NCI-H2227 treated with DMSO at 0.1 percent for 48 hours (cell line): ENCODE measurements around the gene USP31.
A peak's percentile ranks its signal among the peaks of the same experiment; 100 is the strongest.
"Not testable (repeated sequence)": the region's sequence is repeated elsewhere in the genome, so short reads cannot be mapped to it uniquely, and the experiment has no call there.

Source experiments
- DNase-seq: peaks from one replicate; lab custom pipeline; 2025; lab: John Stamatoyannopoulos, UW

USP31 gene

DNA sequence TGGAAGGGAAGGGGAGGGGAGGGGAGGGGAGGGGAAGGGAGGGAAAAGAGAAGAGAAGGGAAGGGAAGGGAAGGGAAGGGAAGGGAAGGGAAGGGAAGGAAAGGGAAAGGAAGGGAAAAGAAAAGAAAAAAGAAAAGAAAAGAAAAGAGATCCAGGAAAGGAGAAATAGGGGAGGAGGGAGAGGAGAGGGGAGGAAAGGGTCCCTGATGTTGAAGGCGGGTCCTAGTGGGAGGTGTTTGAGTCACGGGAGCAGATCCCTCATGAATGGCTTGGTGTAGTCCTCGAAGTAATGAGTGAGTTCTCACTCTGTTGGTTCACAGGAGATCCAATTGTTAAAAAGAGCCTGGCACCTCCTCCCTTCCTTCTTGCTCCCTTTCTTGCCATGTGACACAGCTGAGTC lies 6.9 kb upstream of the USP31 start:
- DNase-seq = no peak

DNA sequence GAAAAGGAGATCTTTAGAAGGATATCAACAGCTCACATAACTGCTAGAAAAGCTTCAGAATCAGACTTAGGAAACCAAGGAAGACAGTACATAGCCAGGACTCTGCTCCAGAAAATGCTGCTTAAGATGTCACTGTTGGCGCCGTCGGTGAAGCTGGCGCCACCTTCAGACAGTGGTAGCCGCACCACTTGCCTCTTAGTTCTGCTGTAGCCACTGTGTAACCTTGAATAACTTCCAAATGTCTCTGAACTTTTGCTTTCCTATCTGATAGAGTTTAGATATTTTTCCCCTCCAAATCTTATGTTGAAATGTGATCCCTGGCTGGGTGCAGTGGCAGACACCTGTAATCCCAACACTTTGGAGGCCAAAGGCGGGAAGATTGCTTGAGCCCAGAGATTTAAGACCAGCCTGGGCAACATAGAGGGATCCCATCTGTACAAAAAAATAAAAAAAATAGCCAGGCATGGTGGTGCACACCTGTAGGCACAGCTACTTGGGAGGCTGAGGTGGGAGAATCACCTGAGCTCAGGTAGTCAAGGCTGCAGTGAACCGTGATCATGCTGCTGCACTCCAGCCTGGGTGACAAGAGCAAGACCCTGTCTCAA lies 6.3 kb upstream of the USP31 start:
- no peak for DNase-seq

DNA sequence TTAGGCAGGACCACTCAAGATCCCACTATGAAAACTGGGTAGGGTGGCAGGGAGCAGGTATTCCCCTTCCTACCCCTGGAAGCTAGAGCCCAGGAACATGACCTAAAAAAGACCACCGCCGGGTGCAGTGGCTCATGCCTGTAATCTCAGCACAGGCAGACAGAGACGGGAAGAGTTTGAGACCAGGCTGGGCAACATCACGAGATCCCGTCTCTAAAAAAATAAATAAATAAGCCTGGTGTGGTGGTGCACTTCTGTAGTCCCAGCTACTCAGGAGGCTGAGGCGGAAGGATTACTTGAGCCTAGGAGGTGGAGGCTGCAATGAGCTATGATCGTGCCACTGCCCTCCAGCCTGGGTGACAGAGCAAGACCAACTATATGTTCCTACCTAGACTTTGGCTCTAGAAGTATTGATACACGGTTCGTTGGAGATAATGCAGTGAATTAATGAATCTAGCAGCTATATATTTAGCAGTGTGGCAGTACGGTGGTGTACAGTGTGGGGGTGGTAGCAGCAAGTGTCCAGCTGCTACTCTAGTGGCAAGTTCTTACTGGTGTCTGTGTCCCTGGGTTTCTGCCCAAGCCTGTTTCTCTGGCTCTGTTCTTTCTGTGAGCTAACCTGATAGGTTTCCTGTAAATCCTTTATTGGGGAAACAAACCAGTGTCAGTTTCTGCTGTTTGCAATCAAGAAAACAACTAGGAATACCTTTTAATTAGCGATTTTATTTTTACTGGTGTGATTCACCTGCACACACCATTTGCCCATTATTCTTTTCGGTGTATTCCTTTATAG lies 3.3 kb upstream of the USP31 start:
- DNase-seq = no peak

DNA sequence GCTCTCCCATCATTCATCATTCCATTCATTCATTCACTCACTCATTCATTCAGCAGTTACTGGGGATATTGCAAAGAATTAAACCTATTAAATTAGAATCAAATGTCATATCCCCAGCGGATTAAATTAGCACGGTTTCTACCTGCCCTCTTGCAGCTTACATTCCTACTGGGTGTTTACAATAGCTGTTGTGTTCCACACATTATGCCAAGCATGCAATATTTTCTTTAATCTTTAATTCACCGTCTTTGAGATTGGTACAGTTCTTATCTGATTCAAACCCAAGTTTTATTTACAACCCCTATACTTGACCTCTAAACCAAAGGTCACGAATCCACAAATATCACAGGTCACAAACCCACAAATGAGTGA lies 727 bp upstream of the USP31 start:
- no peak for DNase-seq

DNA sequence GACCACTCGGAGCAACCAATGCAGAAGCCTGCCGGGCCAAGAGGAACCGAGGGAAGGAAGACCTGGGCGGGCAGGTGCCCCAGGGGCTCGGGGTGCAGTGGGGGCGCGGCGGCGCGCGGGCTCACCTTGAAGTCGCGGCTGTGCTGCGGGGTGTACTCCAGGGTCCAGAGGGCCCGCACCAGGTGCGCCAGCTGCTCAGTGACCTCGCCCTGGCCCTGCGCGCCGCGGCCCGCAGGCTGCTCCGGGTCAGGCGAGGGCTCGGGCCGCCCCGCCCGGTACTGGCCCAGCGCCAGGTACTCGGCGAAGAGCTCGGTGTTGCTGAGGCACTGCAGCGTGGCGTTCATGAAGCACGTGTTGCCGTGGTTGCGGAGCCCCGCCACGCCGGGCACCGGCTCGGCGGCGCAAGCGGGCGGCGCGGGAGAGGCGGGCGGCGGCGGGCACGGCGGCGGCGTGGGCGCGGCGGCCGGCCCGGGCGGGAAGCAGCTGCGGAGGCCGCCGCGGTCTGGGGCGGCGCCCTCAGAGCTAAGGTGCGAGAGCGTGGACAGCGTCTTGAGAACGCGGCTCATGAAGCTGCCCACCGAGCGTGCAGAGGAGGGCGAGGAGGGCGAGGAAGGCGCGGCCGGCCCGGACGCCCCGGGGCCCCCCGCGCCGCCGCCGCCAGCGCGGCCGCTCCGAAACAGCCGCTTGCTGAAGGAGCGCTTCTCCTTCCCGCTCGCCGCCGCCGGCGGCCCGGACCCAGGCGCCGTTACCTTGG lies 562 bp downstream of the USP31 start:
- DNase-seq = peak; percentile 57

DNA sequence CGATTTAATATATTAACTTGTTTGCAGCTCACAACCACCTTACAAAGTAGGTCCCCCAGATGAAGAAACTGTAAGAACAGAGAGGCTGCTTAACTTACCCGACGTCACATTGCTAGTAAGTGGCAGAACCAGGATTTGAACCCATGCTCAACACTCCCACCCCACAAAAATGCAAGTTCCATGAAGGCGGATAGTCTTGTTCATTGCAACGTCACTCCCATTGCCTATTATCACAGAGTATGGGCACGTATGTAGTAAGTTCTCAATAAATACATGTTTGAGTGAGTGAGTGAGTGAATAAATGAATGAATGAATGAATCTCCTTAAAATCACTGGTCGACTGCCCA lies 1.1 kb downstream of the USP31 start:
- DNase-seq = no peak

DNA sequence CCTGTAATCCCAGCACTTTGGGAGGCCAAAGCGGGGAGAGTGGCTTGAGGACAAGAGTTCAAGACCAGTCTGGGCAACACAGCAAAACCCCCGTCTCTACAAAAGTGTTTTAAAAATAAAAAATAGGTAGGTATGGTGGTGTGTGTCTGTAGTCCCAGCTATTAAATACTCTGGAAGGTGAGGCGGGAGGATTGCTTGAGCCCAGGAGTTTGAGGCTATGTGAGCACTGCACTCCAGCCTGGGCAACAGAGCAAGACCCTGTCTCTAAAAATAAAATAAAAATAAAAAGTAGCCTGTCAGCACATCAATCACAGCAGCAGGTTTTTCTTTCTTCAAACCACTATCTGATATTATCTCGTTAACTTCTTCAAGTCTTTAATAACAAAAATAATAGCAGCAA lies 1.6 kb downstream of the USP31 start:
- no peak for DNase-seq

DNA sequence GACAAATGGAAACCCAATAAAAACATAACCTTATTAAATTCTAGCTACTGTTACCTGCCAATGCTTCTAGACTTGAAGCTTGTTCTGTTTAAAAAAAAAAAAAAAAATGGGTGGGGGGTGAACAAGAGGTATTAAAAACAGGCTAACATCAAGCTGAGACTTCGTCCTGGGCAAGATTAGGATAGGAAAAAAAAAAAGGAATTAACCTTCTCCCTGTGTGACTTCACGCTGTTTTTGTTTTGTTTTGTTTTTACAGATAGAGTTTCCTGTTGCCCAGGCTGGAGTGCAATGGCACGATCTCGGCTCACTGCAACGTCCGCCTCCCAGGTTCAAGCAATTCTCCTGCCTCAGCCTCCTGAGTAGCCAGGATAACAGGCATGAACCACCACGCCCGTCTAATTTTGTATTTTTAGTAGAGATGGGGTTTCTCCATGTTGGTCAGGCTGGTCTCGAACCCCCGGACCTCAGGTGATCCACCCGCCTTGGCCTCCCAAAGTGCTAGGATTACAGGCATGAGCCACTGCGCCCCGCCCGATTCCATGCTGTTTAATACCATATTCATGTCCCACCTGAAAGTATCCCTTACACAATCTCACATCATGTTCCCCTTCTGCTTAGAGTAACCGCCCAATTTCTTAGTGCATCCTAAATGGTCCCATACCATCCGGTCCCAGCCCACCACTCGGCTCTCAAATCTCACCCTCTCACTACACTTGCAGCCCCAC lies 2.2 kb downstream of the USP31 start:
- DNase-seq = no peak

DNA sequence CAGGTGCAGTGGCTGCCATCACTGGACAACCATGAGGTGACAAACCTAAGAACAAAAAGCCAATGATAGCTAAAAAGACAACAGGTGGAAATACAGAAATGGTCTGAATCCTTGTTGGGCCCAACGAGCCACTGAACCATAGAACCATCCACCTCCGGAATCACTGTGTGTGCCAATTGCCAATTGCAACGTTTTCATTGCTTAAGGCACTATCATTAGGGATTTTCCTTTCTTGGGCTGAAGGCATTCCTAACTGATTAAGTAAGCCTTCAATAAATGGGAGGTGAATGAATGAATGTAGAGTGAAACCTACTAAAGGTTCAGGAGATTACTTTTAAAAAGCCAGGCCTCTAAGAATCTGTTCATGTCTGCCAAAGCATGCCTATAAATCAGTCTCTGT lies 3.6 kb downstream of the USP31 start:
- no peak for DNase-seq

DNA sequence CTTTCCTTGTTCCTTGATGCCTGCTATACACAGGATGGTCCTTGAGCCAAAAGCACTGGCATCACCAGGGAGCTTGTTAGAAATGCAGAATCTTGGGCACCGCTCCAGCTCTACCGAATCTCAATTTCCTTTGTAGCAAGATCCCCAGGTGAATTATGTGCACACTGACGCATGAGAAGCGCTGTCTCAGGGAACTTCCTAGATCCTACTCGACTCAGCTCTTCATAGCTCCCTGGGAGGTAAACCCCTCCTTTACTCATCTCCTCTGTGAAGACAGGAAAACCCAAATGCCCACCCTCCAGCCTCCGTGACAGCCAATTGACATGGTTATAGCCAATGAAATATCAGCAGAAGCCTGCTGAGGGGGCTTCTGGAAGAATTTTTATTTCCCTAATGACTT lies 4.1 kb downstream of the USP31 start:
- no peak for DNase-seq

DNA sequence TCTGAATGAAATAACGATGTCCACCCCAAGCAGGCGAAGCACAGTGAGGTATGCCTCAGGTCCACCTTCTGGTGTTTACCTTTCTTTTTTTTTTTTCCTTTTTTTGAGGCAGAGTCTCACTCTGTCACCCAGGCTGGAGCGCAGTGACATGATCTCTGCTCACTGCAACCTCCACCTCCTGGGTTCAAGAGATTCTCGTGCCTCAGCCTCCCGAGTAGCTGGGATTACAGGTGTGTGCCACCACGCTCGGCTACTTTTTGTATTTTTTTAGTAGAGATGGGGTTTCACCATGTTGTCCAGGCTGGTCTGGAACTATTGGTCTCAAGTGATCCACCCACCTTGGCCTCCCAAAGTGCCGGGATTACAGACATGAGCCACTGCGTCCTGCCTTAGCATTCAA lies 4.9 kb downstream of the USP31 start:
- not testable (repeated sequence) for DNase-seq

DNA sequence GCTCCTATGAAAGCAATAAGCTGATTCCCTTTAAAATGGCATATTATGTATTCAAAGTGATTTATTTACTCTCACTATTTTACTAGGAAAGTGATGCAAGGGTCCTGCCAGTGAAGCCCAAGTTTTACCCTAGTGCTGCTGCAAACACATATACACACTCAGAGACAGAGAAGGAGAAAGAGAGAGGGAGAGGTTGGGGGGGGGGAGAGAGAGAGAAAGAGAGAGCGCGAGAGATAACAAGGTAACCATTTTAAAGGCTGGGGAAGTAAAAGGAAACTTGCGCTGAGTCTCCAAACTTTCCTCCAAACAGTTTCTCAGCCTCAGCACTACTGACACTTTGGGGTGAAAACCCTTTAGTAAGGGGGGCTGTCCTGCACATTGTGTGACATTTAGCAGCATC lies 5.9 kb downstream of the USP31 start:
- no peak for DNase-seq

DNA sequence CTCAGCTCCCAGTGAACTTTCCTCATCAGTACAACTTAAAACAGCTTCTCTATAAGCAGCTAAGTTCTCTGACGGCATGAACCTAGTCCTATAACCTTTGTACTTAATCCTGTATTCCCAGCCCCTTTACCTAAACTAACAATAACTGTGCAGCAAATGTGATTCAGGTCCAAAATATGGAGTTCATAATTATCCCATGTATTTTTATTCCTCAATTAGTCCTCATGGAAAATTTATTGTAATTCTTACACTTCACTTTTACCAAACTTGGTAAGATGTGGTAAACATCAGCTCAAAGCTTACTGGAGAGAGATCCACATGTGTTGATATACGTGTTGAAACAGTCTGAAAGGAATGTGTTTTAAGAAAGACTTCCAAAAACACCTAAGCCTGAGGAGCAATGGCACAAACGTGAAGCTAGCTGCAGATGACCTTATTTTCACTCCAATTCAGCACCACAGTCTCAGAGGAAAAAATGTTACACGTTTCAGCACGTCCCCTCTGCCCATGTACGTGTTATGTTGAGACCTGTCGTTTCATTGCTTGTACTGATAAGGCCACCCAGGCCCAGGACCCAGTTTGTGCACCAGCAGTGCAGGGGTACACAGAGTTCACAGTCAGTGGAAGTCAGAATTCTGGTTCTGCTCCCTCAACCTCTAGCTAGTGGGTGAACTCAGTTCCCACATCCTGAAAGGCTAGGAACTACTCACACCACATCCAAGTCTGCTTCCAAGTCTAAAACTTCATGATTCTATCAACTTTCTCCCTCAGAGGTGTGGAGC lies 7.1 kb downstream of the USP31 start:
- DNase-seq = no peak

DNA sequence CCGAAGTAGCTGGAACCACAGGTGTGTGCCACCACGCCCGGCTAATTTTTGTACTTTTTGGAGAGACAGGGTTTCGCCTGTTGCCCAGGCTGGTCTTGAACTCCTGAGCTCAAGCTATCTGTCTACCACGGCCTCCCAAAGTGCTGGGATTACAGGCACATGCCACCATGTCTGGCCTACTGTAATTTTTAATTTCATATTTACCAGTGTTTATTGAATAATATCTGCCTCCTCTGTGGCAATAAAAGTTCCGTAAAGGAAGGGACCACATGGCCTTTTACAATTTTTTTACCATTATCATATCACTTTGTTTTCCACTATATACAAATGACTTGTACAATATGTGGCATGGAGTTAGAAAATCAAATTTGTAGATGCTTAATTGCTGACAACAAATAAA lies 7.8 kb downstream of the USP31 start:
- no peak for DNase-seq

DNA sequence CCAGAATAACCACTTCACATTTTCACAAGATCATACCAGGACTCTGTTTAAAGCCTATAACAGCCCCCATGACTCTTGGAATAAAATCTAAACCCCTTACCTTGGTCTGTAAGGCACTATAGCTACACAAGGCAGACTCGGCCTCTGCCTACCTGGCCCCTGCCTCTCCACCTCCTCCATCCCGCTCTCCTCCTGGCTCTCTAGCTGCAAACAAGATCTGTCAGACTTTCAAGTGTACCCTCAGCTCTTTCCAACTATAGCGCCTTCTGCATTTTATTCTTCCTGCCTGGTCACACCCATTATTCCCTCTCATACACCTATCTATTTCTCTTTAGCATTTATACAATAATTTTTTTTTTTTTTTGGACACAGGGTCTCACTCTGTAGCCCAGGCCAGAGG lies 8.2 kb downstream of the USP31 start:
- DNase-seq = no peak

DNA sequence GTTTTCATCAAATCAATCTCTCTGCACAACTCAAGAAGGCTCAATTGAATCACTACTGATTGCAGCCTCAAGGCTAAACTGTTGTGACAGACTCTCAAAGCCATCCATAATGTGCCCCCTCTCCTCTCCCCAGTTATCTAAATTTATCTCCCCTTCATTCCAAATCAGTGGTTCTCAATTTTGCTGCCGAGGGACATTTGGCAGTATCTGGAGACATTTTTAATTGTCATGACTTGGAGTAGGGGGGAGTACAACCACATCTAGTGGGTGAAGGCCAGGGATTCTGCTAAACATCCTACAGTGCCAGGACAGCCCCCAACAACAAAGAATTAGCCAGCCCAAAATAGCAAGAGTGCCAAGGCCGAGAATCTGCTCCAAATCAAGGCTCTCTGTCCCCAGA lies 9.1 kb downstream of the USP31 start:
- DNase-seq = no peak

DNA sequence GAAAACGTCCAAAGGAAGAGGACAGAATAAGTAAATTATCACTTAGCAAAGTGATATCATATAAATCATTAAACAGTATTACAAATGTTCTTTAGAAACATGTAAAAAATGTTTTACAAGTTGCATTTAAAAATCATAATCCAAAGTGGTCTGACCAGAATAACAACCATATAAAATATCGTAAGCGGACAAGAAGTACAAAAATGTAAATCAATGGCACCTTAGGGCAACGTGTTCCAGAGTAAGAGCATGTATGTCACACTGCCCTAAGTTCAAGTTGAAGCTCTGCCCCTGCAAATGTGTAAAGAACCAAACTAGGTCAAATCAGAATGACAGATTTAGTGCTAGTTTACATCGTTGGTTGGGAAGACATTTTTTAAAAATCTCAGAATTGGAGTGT lies 11.4 kb downstream of the USP31 start:
- DNase-seq = no peak

DNA sequence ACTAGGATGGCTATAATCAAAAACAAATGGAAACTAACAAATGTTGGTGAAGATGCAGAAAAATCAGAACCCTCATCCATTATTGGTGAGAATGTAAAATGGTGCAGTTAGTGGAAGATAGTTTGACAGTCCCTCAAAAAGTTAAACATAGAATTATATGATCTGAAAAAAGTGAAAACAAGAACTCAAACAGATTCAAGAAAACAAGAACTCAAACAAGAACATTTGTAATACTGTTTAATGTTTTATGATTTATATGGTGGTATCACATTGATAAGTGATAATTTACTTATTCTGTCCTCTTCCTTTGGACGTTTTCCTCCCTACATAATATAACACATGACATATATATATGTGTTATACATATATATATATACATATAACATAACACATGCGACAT lies 12.0 kb downstream of the USP31 start:
- no peak for DNase-seq

DNA sequence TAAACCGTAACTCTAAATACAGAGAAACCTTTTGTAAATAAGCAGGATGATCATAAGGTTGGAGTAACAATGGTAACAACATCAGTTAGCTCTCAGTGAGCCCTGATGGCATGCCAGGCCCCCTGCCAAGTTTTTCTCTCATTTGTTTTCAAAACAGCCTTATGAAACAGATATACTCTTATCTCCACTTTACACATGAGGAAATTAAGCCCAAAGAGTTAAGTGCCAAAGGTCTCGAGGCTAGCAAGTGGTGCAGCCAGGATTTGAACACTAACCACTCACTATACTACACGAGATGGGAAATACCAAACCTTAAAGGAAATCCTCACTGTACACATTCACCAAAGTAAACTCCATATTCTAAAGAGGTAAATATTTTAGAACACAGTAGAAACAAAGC lies 15.0 kb downstream of the USP31 start:
- no peak for DNase-seq

DNA sequence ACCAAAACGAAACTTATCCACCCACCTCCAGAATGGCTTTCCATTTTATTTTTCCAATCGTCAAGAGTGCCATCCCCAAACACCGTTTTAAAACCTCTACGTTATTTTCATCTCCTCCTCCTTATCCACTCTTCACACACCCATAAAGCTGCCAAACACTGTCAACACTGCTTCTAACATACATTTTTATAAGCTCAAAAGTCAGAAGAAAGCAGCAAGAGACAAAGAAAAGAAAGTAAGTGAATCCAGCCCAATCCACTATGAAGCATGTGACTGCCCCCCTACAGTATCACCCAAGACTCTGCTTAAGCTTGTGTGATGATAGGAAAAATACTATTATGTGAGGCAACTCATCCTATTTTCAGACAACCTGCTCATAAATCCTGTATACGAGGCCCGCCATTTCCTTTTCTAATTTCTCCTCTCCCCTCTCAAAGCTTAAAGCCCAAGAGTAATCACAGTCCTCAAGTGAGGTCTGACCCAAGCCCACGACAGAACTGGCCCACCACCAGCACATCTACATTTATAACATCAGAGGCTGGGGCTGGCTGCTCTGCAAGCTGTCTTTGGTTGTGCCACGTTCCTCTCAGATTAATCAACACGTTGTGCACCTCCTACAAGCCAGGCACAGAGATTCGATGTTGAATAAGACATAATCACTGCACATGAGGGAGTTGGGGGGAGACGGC lies 16.3 kb downstream of the USP31 start:
- DNase-seq = no peak

DNA sequence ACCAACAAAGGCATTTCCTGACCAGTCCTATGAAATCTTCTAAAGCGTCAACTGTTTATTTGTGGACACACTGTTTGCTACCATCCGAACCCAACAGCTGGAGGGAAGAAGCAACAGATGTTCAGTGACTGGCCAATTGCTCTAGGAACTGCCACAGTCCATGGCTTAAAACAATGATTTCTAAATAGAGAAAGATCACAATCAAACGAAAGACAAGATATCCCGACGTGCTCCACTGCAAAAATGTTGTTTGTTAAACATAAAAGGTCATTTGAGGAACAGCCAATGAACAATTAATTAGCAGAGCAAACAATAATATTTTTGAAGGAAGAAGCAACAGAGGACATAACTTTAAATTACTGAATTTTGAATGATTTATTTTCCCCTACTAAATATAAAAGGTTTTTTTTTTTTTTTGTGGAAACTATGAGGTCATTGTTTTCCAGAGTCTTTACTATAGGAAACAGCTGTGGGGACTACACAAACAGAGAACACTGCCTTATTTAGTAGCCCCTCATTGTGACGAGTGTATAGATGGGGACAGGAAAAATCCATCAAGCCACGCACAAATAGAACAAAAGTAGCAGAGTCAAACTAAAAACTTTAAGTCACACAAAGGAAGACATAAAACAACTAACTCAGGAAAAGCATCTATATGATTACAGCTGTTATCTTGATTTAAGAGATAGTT lies 17.2 kb downstream of the USP31 start:
- DNase-seq = no peak
